Stimulated activated CD4-positive, alpha-beta T cell treated with anti-CD3 and anti-CD28 coated beads, Interleukin-15, amount 100 ng/mL, for 48 hours (primary cell): ENCODE results near the gene PDCD11.

Experiments used
- DNase-seq, 2 donors: peaks; one replicate each; pipeline ENCODE4 v3.0.0-alpha.2; 2020; ENCODE audit warnings: low read depth in 2 of 2

PDCD11 gene

DNA sequence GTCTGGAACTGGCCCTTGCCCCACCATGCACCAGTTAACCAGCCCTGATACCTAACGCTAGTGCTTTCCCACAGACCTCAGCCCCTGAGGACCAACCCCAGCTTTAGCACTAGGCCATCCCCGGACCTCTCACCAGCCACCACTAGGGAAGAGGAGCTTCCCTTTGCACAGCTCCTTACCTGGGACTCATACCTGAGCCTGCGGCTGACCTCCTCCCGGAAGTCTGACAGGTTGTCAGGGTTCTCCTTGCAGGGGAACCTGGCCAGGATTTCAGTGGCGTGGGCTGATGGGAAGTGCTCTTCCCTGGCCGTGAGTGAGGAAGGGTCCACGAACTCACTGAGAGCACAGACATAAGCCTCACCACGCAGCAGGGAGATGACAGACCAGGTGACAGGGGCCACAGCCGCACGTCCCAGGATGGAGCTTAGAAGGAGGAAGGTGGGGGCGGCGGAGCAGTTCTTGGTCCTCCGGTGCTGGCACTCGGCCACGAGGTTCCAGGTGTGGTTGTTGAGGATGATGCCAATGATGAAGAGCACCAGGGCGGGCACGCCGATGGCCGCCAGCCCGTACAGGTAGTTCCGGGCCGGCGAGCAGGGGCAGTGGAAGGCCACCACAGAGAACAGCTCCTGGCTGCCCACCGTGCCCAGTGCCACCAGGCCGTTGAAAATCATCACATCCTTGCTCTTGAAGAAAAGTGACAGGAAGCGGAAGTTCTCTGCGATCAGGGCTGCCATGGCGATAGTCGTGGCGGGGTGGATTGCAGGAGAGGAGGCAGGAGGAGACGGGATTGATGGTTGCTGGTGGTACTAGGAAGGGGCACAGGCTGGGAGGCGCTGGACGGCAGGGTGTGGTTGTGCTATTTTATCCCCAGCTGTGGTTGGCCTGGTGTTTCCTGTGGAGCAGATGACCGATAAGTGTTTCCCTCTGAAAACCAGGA, 53.0 kb downstream of the PDCD11 start:
- no peak for DNase-seq

DNA sequence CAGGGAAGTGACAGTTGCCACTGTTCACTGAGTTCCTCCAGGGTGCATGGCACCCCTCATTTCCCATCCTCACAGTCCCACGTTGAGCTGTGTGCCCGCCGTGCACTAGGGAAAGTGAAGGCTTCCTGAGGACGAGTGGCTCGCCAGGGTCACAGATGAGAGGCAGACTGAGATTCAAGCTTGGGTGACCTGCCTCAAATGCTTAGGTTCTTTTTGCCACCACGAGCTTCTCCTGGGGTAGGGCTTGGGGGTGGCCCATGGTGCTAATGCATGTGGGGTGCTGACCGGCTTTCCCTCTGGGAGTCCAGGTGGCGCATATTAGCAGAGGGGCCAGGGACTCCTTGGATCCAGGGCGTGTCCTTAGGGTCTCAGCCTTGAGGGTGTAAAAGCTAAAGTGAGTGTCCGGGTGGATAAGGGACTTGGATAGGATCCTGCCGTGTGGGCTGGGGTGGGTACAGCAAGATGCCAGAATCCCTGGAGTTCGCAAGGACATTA, 53.8 kb downstream of the PDCD11 start:
- DNase-seq: no peak

DNA sequence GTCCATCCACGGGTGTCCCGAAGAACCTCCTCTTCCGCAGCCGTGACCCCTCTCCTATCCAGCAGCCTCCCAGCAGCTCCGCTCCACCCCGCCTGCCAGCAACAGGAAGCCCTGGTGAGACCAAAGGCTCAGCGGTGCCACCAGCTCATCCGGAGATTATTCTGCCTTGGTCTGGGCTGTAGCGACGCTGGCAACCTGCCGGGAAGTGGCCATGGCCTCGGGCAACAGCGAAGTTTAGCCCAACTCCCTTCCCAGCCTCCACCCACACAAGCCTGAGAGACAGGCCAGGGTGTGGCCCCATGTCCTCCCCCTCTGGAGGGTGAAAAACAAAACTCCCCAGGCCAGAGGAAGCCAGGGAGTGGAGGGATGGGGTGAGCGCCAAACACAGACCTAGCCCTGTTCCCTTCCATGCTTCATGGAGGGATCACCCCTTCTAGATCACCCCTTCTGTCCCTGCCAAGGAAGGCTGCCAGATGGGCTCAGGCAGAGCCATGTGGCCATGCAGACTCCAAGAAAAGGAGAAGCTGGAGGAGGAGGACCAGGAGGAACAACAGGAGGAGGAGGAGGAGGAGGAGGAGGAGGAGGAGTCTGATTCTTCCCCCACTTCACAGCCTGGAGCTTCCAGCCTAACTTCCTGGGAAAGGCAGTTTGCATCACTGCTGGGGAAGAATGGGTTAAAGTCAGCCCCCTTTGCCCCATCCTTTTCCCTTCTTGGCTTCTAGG, 54.8 kb downstream of the PDCD11 start:
- peak in 1 of 2 donors; percentile 31 for DNase-seq

DNA sequence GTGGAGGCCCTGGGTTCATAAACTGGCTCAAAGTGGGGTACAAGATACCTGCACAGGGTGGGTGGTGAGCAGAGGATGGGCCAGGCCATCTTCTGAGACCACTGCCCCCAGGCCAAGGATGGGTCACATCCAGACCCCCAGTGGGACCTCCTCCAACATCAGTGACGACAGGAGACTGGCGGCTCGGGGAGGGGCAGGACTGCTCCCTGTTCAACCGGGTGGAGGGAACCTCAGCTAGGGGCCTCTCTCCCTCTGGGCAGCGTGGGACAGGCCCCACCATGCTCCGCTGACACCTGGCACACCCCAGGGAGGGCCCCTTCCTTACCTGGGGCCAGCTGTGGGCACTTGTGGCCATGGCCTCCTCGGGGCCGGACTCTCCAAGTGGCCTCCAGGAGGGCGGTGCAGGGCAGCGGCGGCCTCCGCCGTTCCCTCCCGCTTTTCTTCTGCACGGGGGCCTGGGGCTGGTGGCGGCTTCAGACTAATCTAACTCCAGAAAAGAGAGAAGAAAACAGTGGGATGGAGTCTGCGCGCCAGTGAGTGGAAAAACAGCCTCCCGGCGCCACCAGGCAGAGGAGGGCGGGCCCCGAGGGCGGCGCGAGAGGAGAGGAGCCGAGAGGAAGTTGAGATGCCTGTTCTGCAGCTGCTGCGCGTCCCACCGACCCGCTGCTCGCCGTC, 55.5 kb downstream of the PDCD11 start, which contains the start of gene CALHM2:
TSS of gene CALHM2 (minus strand) at position 540 of the 675 bp plus-strand sequence. CDS start 2,429 bp downstream, outside the sequence.
- peak; percentile 33 to 46 for DNase-seq

DNA sequence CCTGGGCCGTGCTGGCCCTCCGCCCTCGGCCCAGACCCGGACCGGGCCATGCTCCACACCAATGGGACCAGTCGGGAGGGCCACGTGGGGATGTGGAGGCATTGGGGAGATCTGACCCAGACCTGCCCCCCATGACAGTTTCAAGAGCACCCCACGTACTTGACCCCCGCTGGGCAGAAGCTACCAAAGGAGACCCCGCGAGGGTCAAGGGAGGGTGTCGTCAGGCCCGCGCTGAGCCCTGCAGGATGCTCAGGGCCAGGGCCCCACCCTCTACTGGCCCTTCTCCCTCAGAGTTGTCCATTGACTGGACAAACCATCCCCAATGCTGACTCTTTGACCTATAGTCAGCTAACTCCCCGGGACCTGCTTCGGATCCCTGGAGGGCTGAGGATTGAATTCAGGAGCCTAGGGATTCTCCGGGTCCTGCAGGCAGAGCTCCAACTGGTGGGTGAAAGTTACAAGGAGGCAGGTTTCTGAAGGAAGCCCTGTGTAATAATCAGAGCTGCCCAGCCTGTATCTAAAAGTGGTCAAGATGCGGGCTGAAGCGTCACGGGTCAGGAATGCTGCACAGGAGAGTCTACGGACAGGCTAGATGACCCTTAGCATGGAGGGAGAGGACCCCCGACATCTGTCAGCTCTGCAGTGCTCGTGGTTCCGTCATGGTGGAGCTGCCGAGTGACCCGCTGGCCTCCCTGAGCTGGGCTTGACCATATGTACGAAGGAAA, 56.2 kb downstream of the PDCD11 start:
- no peak for DNase-seq

DNA sequence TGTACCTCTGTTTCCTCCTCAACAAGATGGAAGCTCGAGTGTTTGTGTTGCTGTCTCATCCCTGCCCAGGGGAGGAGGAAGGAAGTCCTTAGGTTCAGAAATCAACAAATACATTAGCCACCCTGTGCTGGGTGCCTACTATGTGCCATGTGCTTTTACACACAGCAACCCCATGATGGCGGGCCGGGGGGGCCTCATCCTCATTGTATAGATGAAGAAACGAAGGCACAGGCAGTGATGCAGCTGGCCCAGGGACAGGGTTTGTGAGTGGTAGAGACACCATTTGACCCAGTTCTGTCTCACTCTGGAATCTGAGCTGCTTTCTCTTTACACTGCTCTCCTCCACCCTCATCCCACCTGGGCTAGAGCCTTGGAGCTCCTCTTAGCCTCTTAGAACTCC, 57.6 kb downstream of the PDCD11 start:
- no peak for DNase-seq

DNA sequence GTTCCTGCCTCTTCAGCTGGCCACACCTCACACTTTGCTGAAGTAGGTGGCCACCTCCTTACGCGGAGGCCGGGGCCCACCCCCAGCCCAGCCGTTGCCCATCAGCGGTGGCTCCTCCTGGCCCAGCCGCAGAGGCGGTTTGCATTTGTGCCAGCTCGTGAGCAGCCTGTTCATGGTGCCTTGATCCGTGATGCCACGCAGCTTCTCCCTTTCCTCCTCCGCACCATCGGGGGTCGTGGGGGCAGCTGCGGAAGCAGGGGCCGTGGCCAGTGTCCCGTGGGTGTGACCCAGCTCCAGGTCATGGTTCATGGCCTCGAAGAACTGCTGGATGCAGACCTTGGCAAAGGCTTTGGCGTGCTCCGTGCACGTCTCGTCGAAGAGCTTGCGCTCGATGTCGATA, 58.8 kb downstream of the PDCD11 start:
- no peak for DNase-seq

DNA sequence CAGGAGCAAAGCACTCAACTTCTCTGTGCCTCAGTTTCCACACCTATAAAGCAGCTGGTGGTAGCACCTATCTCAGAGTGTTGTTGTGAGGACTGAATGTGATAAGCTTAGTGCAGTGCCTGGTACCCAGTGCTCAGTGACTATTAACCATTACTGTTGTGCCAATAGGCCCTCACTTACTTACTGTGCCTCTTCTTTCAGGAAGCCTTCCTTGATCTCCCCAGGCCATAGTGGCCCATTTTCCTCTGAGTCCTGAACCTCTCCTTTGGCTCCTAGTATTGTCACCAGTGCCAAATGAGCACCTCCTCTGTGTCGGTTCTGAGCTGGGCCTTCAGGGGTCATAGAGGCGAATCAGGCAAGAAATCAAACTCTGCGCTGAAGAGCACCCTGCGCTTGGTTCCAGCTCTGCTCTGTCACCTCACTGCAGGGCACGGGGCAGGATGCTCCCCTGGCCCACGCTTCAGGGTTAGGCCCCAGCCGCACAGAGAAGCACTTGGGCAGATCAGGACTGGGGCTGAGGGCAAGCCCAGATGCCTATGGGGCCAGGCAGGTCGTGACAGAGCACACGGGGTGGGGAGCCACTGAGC, 59.7 kb downstream of the PDCD11 start:
- no peak for DNase-seq

DNA sequence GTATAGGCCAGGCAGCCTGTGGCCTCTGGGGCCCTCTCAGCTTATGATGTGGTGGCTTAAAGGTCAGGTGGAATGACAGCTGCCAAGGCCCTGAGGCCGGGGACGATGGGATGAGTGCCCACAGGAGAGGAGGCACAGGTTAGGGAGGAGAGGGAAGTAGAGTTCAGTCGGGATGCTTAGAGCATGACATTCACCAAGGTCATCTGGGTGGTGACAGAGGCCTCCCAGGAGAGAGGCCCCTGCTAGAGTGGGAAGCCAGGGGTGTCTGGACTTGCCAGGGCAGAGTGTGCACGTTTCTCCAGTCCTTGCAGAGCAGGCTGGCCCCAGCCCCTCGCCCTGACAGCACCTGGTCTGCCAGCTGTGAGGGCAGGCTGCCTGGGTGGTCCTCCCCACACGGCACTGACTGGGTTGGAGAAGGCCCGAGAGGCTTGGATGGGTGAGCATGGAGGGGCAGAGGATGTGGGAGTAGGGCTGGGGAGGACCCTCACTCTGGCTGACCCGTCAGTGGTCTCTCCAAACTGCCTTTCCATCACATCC, 60.8 kb downstream of the PDCD11 start:
- DNase-seq: no peak

DNA sequence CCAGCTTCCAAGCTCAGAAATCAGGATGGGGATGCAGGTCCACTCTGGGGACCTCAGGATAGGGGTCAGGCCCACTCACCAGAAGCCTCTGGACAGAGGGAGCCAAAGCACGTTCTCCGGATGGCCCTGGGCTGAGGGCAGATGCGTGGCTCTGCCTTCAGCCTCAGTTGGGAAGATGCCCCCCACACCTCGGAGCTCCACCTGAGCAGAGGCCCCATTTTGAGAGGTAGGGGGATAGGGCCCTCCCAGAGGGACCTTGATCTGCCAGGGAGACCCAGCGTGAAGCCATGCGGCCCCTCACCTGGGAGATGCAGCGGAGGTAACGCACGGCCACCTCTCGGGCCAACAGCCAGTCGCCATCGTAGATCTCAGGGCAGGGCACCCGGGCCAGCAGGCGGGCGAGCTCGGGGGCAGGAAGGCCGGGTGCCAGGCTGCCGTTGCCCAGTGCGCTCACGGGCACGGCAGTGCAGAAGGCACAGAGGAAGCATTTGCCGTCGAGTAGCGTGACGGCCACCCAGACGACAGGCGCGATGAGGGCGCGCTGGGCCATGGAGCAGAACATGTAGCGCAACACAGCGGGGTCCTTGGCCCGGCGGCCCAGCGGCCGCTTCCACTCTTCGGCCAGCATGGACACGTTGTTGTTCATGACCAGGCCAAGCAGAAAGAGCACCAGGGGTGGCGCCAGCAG, 61.6 kb downstream of the PDCD11 start:
- DNase-seq: no peak

DNA sequence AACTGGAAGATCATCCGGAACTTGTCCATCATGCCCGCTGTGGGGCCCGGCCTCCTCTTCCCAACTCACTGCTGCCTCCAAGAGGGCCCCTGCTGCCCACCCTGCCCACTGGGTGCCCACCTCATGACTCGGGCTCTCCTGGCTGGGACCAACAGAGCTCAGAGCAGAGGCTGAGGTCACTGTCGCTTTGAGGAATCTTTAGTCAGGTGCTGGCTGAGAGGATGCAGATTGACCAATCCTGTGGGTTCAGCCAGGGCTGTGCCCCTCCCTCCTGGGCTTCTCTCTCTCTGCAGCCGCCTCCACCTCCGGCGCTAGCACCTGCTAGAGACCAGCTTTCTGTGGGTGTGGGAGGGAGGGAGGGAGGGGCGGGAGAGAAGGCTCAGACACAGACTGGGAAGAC, 62.3 kb downstream of the PDCD11 start, which contains the start of gene CALHM1:
TSS of gene CALHM1 (minus strand) at position 181 of the 400 bp plus-strand sequence. CDS start at position 32, 149 bp downstream.
- DNase-seq: no peak

DNA sequence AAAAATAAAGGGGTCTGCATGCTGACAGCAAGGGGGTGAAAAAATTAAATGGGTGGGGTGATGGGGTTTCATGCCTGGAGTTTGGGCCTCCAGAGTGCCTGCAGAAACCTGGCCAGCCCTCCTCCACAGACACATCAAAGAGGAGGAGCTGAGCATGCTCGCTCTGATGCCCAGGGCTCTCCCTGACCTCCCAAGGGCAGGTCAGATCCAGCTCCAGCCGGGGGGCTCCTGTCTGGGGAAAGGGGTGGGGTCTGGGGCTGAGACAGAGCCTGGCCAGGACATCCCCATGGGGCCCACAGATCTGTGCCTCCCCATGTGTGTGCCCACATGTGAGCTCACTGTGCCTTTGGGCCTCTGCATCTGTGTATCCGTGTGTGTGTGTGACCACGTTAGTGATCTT, 63.2 kb downstream of the PDCD11 start:
- no peak for DNase-seq

DNA sequence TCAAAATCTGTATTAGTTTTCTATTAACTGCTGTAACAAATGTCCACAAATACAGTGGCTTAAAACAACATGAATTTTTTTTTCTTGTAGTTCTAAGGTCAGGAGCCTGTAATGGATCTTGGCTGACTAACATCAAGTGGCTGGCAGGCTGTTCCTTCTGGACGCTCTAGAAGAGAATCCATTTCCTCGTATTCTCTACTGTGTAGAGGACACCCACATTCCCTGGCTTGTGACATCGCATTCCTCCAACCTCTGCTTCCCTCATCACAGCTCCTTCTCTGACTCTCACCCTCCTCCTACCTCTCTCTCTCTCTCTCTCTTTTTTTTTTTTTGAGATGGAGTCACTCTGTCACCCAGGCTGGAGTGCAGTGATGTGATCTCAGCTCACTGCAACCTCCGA, 67.1 kb downstream of the PDCD11 start:
- DNase-seq: no peak

DNA sequence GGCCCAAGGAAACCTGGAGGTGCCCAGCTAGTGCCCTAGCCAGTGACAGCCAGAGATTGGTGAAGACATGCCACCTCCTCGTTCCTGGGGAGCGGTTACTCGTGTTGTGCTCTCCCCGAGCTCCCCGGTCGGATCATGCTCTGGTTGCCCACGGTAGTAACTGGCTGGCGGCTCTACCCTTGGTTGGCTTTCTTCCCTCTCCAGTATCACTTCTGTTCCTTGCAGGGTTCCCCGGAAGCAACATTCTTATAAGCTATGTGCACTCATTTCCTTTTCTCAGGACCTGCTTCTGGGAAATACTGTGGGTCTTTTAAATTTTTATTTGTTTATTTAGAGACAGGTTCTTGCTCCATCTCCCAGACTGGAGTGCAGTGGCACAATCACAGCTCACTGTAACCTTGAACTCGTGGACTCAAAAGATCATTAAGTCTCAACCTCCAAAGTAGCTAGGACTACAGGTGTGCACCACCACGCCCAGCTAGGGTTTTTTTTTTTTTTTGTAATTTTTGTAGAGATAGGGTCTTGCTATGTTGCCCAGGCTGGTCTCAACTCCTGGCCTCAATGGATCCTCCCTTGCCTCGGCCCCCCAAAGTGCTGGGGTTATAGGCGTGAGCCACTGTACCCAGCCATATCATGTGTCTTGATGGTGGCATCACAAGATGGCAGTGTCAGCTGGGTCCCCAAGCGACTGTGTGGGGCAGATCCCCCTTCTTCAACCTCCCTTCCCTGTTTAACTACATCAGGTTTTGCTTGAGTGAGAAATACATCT, 69.2 kb downstream of the PDCD11 start:
- DNase-seq: no peak

DNA sequence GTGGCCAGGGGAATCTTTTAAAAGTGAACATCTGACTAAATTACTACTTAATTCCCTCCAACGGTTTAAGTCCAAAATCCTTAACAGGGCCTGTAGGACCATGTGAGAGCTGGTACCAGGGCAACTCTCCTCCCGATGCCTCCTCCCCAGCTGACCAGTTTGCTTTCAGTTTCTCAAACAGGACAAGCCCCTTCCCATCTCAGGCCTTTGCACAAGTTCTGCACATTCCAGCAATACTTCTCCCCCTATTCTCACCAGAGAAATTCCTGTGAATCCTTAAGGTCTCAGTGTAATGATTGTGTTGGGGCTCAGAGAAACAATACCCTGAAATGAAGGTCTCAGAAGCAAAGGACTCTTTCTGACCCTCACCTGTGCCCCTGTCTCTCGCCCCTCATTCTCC, 70.3 kb downstream of the PDCD11 start:
- DNase-seq: no peak

DNA sequence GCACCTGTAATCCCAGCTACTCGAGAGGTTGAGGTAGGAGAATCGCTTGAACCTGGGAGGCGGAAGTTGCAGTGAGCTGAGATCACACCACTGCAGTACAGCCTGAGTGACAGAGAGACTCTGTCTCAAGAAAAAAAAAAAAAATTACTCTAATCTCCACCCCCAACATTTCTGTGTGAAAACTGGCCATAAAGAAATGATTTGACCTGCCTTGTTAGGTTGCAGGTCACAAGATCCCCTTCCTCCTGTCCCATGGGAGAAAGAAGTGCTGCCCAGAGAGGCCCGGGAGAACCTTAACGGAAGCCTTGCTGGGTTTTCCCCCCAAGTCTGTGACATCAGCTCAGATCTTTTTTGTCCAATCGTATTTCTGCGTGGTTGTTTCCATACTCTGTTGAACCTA, 71.0 kb downstream of the PDCD11 start:
- DNase-seq: no peak

DNA sequence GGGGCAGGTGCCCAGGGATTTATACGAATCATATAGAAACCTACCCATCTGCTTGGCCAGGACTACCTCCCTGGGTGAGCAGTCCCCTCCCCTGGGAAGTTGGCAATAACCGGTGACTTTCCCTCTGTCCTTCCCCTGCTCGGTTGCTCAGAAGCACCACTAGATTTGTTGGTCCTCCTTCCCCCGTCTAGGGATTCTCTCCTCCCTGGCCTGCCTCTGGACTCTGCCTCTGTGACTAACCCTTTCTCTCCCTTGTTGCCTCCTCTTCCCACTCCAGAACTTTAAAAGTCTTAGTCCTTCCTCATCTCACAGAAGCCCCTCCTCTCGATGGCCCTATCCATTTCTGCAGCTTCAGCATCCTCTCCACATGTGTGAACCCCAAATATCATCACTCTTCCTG, 72.8 kb downstream of the PDCD11 start:
- no peak for DNase-seq

DNA sequence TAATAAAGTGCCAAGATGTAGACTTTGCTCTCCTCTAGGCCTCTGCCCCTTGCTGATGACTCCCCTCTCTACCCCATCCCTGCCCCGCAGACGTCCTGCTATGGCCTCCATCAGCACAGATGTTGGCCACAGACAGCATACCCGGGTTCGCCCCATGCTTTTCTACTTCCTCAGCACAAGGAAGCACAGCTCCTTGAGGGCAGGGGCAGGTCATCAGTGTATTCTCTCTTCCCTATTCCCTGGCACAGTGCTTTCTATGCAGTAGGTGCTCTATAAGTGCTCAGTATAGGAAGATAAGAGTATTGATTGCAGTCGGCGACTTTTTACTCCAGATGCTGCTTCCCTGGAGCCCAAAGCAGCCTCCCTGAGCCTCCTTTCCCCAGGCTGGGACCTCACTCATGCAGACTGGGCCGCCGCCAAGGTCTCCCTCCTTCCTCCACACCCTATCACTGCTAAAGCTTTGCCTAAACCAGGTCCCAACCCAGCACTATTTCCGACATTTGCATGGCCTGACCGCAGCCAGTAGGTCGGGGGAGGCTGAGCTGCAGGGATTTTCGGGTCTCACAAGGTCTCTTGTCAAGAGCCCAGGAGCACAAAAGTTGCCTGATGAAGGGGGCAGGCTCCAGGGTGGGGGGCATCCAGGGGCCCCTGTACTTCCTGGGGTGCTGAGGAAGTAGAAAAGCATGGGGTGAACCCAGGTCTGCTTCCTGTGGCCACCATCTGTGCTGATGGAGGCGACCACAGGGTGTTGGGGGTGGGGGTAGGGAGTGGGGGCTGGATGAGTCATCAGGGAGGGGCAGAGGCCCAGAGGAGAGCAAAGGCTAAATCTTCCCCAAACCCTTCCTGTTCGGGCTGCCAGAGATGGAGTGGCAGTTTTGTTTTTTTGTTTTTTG, 74.6 kb downstream of the PDCD11 start:
- peak; percentile 45 to 48 for DNase-seq
